Neural cell (in vitro differentiated cells): ENCODE measurements around the gene KXD1.

ENCODE experiments used
- CTCF ChIP-seq: fragments of 450-650 bp; IDR thresholded peaks from 2 replicates; pipeline ENCODE4 v1.5.1; 2014; ENCODE audit warnings: antibody characterized with exemption, mild to moderate bottlenecking, moderate library complexity; ENCODE audit not compliant: poor library complexity, severe bottlenecking
- EP300 ChIP-seq: fragments of 450-650 bp; conservative IDR thresholded peaks from 2 replicates; pipeline ENCODE4 v1.6.1; 2014; ENCODE audit warnings: antibody characterized with exemption, mild to moderate bottlenecking, moderate library complexity; ENCODE audit not compliant: poor library complexity, severe bottlenecking
- EZH2 ChIP-seq: fragments of 200-600, 300-800 bp; shearing (Covaris generic), sonication (generic); IDR thresholded peaks from 2 replicates; pipeline ENCODE4 v1.6.1; 2014; ENCODE audit warnings: antibody characterized with exemption, low read length, borderline replicate concordance, mild to moderate bottlenecking; ENCODE audit not compliant: insufficient read depth, poor library complexity, severe bottlenecking
- POLR2AphosphoS5 ChIP-seq: IDR thresholded peaks from 2 replicates; pipeline ENCODE4 v1.6.1; 2012
- RAD21 ChIP-seq: fragments of 450-650 bp; conservative IDR thresholded peaks from 2 replicates; pipeline ENCODE4 v1.6.1; 2014; ENCODE audit warnings: antibody characterized with exemption, mild to moderate bottlenecking, moderate library complexity
- TAF1 ChIP-seq: IDR thresholded peaks from 2 replicates; pipeline ENCODE4 v1.6.1; 2012; ENCODE audit warnings: low read depth
- TF ChIP-seq, protein P1 (sequence below): IDR thresholded peaks from 2 replicates; pipeline ENCODE4 v1.6.1; 2012; ENCODE audit warnings: borderline replicate concordance

GRCh38 chr19:18543814-18544475, 13.7 kb upstream of the KXD1 start:
- no peak for TF ChIP-seq CTCF
- TF ChIP-seq TAF1: no peak
- no peak for TF ChIP-seq EZH2
- TF ChIP-seq EP300: no peak
- TF ChIP-seq RAD21: no peak
- TF ChIP-seq POLR2AphosphoS5: no peak
- TF ChIP-seq, protein P1, sequence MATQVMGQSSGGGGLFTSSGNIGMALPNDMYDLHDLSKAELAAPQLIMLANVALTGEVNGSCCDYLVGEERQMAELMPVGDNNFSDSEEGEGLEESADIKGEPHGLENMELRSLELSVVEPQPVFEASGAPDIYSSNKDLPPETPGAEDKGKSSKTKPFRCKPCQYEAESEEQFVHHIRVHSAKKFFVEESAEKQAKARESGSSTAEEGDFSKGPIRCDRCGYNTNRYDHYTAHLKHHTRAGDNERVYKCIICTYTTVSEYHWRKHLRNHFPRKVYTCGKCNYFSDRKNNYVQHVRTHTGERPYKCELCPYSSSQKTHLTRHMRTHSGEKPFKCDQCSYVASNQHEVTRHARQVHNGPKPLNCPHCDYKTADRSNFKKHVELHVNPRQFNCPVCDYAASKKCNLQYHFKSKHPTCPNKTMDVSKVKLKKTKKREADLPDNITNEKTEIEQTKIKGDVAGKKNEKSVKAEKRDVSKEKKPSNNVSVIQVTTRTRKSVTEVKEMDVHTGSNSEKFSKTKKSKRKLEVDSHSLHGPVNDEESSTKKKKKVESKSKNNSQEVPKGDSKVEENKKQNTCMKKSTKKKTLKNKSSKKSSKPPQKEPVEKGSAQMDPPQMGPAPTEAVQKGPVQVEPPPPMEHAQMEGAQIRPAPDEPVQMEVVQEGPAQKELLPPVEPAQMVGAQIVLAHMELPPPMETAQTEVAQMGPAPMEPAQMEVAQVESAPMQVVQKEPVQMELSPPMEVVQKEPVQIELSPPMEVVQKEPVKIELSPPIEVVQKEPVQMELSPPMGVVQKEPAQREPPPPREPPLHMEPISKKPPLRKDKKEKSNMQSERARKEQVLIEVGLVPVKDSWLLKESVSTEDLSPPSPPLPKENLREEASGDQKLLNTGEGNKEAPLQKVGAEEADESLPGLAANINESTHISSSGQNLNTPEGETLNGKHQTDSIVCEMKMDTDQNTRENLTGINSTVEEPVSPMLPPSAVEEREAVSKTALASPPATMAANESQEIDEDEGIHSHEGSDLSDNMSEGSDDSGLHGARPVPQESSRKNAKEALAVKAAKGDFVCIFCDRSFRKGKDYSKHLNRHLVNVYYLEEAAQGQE: no peak
